CD4-positive, alpha-beta memory T cell (primary cell): Measurements from ENCODE around the gene ANKRD13B. TPM values are rescaled to one million over a fixed set of nuclear protein-coding genes. Genes with fewer than 3 reads are reported as not detected.
"Not testable (repeated sequence)": the region's sequence is repeated elsewhere in the genome, so short reads cannot be mapped to it uniquely, and the experiment has no call there.

ENCODE experiments used
- CTCF ChIA-PET: fragments of 350-600 bp; sonication (Branson Sonifier 250); formaldehyde crosslinking; loops from one replicate; lab custom pipeline; 2021; ENCODE audit warnings: inconsistent platforms; ENCODE audit not compliant: partially characterized antibody; lab: Charles Lee
- POLR2A ChIA-PET: fragments of 350-600 bp; sonication (Branson Sonifier 250); formaldehyde crosslinking; loops from one replicate; lab custom pipeline; 2021; ENCODE audit not compliant: partially characterized antibody; lab: Charles Lee
- DNase-seq, 5 donors: peaks; one replicate each; pipeline versions ENCODE4 v3.0.0 to v3.0.0-alpha.2; 2020 to 2022; ENCODE audit warnings: mixed read lengths in 1 of 5
- H3K27ac ChIP-seq: one replicate; pipeline ENCODE4 v1.7.0; 2013; ENCODE audit warnings: low read depth, low read length
- H3K27me3 ChIP-seq: 2 replicates; pipeline ENCODE4 v1.7.0; 2013; ENCODE audit warnings: mild to moderate bottlenecking, low read length, moderate library complexity; ENCODE audit not compliant: insufficient read depth
- H3K36me3 ChIP-seq: 2 replicates; pipeline ENCODE4 v1.7.0; 2013; ENCODE audit warnings: mild to moderate bottlenecking, low read length, moderate library complexity; ENCODE audit not compliant: insufficient read depth
- H3K4me1 ChIP-seq: 2 replicates; pipeline ENCODE4 v1.7.0; 2013; ENCODE audit warnings: mild to moderate bottlenecking, low read length, moderate library complexity; ENCODE audit not compliant: insufficient read depth
- H3K4me3 ChIP-seq, 2 donors: one replicate each; pipeline ENCODE4 v1.7.0; 2013; ENCODE audit warnings: low read length in 2 of 2, mild to moderate bottlenecking in 1 of 2
- H3K9me3 ChIP-seq, 2 donors: one replicate each; pipeline ENCODE4 v1.7.0; 2013; ENCODE audit warnings: low read length in 2 of 2, control low read depth in 1 of 2; ENCODE audit not compliant: control insufficient read depth in 1 of 2
- H3K27ac Mint-ChIP-seq, 7 donors: one replicate each; pipeline ENCODE4 v1.8.0; 2020 to 2021; ENCODE audit warnings: mixed read lengths in 7 of 7, mild to moderate bottlenecking in 6 of 7, inconsistent platforms in 3 of 7, moderate library complexity in 3 of 7
- H3K27me3 Mint-ChIP-seq, 2 donors: one replicate each; pipeline ENCODE4 v1.8.0; 2020 to 2021; ENCODE audit warnings: mixed read lengths in 2 of 2
- H3K36me3 Mint-ChIP-seq, 2 donors: one replicate each; pipeline ENCODE4 v1.8.0; 2020 to 2021; ENCODE audit warnings: mixed read lengths in 2 of 2, inconsistent platforms in 1 of 2, mild to moderate bottlenecking in 1 of 2
- H3K4me1 Mint-ChIP-seq, 4 donors: one replicate each; pipeline ENCODE4 v1.8.0; 2020 to 2021; ENCODE audit warnings: mixed read lengths in 4 of 4, mild to moderate bottlenecking in 1 of 4
- H3K4me3 Mint-ChIP-seq, 8 donors: one replicate each; pipeline ENCODE4 v1.8.0; 2020 to 2021; ENCODE audit warnings: mixed read lengths in 8 of 8, mild to moderate bottlenecking in 7 of 8, moderate library complexity in 6 of 8, inconsistent platforms in 3 of 8
- H3K9me3 Mint-ChIP-seq, 8 donors: one replicate each; pipeline ENCODE4 v1.8.0; 2020 to 2021; ENCODE audit warnings: mixed read lengths in 8 of 8, mild to moderate bottlenecking in 5 of 8, inconsistent platforms in 3 of 8, moderate library complexity in 1 of 8
- intact Hi-C: fragments of 100-400 bp; cut with micrococcal nuclease; formaldehyde crosslinking; loops from one replicate; pipeline ENCODE4 v1.15.1; 2023
- polyA plus RNA-seq, 2 donors: library from polyadenylated mRNA; unstranded; fragments of 300-500 nt; fragmentation: Illumina TruSeq; gene quantifications; one replicate each; pipeline ENCODE4 v1.2.3, GENCODE V29; 2021
- total RNA-seq, 2 experiments: library from RNA; stranded (reverse); gene quantifications; one replicate each; pipeline ENCODE4 v1.2.3, GENCODE V29; 2021

Gene ANKRD13B
- total and polyA plus RNA-seq, 4 experiments from 2014 or later = 1.3 to 2.3 TPM; not detected in 2

GRCh38 chr17:29648005-29648404 is 55.1 kb downstream of the ANKRD13B start:
- peaks cover 31 to 56% of the 10 kb centered on the region in 2 donors for H3K36me3 Mint-ChIP-seq
- Histone ChIP-seq H3K36me3 (peaks cover 31% of the 10 kb centered on the region), H3K27ac (no peak overlapping the region), H3K4me1 (no peaks in the 10 kb centered on the region), H3K27me3 (no peaks in the 10 kb centered on the region), H3K4me3 (no peak overlapping the region), H3K9me3 (no peaks in the 10 kb centered on the region)
- POLR2A ChIA-PET = interaction anchor here (0.7 kb wide), 1 partner anchor 22 kb away, joined by 3 read pairs; no protein-coding TSS in a partner anchor
- H3K27me3 Mint-ChIP-seq = no peaks in the 10 kb centered on the region
- no peak for DNase-seq
- no peak overlapping the region for H3K4me3 Mint-ChIP-seq
- H3K9me3 Mint-ChIP-seq = no peaks in the 10 kb centered on the region
- intact Hi-C loops = no loop called here
- H3K4me1 Mint-ChIP-seq = peaks cover 0 to 7% (median 2%) of the 10 kb centered on the region in 4 donors
- CTCF ChIA-PET = interaction anchor here (1.1 to 1.6 kb wide), 3 partner anchors 31 to 131 kb away, joined by 3 to 4 read pairs (median 3); no protein-coding TSS in a partner anchor
- H3K27ac Mint-ChIP-seq = peak overlapping the region in 1 of 7 donors; percentile 46

GRCh38 chr17:29649359-29649758 is 56.4 kb downstream of the ANKRD13B start:
- Histone ChIP-seq H3K4me3 (no peak overlapping the region), H3K36me3 (peaks cover 32% of the 10 kb centered on the region), H3K27ac (no peak overlapping the region), H3K27me3 (no peaks in the 10 kb centered on the region), H3K9me3 (no peaks in the 10 kb centered on the region), H3K4me1 (no peaks in the 10 kb centered on the region)
- intact Hi-C loops = no loop called here
- Mint-ChIP-seq H3K9me3 (no peaks in the 10 kb centered on the region), H3K4me1 (peaks cover 0 to 4% (median under 1%) of the 10 kb centered on the region in 4 donors), H3K4me3 (no peak overlapping the region), H3K36me3 (peaks cover 31 to 57% of the 10 kb centered on the region in 2 donors), H3K27ac (peak overlapping the region in 4 of 7 donors; percentile 49 to 79 (median 64)), H3K27me3 (no peaks in the 10 kb centered on the region)
- DNase-seq = no peak
- ChIA-PET POLR2A (interaction anchor here (0.6 kb wide), 1 partner anchor 57 kb away, joined by 3 read pairs; no protein-coding TSS in a partner anchor), CTCF (interaction anchor here (1.6 kb wide), 1 partner anchor 32 kb away, joined by 3 read pairs; no protein-coding TSS in a partner anchor)

GRCh38 chr17:29650396-29650795 is 57.5 kb downstream of the ANKRD13B start:
- H3K36me3 Mint-ChIP-seq = peaks cover 25 to 57% of the 10 kb centered on the region in 2 donors
- H3K27ac Mint-ChIP-seq = peak overlapping the region in 4 of 7 donors; percentile 9 to 74 (median 64)
- Histone ChIP-seq H3K27ac (no peak overlapping the region), H3K27me3 (no peaks in the 10 kb centered on the region), H3K4me3 (no peak overlapping the region), H3K36me3 (peaks cover 39% of the 10 kb centered on the region), H3K4me1 (no peaks in the 10 kb centered on the region), H3K9me3 (no peaks in the 10 kb centered on the region)
- intact Hi-C loops = no loop called here
- no peak for DNase-seq
- ChIA-PET POLR2A (no interaction called here), CTCF (no interaction called here)
- no peaks in the 10 kb centered on the region for H3K27me3 Mint-ChIP-seq
- peaks cover 0 to 2% (median 0%) of the 10 kb centered on the region in 4 donors for H3K4me1 Mint-ChIP-seq
- no peak overlapping the region for H3K4me3 Mint-ChIP-seq
- no peaks in the 10 kb centered on the region for H3K9me3 Mint-ChIP-seq

- H3K4me1 ChIP-seq, H3K9me3 ChIP-seq, H3K27ac Mint-ChIP-seq, H3K4me3 ChIP-seq, H3K27ac ChIP-seq, DNase-seq, intact Hi-C loops, H3K4me1 Mint-ChIP-seq, H3K9me3 Mint-ChIP-seq, H3K27me3 Mint-ChIP-seq, H3K4me3 Mint-ChIP-seq, H3K27me3 ChIP-seq: not testable (repeated sequence)
- H3K36me3 Mint-ChIP-seq = peaks cover 34 to 63% of the 10 kb centered on the region in 2 donors
- ChIA-PET POLR2A (interaction anchor here (1.0 to 1.2 kb wide), 2 partner anchors 9 to 34 kb away, joined by 3 to 4 read pairs; no protein-coding TSS in a partner anchor), CTCF (interaction anchor here (0.7 to 1.2 kb wide), 3 partner anchors 14 to 282 kb away, joined by 3 read pairs; no protein-coding TSS in a partner anchor)
- H3K36me3 ChIP-seq = peaks cover 35% of the 10 kb centered on the region
These were observed 59.0 kb downstream of the ANKRD13B start for GRCh38 chr17:29651913-29652312.

- Histone ChIP-seq H3K9me3 (no peaks in the 10 kb centered on the region), H3K27ac (no peak overlapping the region), H3K36me3 (peaks cover 32% of the 10 kb centered on the region), H3K4me1 (no peaks in the 10 kb centered on the region), H3K4me3 (no peak overlapping the region), H3K27me3 (no peaks in the 10 kb centered on the region)
- DNase-seq = no peak
- Mint-ChIP-seq H3K4me3 (no peak overlapping the region), H3K27ac (peak overlapping the region in 1 of 7 donors; percentile 10), H3K4me1 (peaks cover 0 to 3% (median 0%) of the 10 kb centered on the region in 4 donors), H3K36me3 (peaks cover 31 to 62% of the 10 kb centered on the region in 2 donors), H3K27me3 (no peaks in the 10 kb centered on the region), H3K9me3 (no peaks in the 10 kb centered on the region)
- intact Hi-C loops = no loop called here
- ChIA-PET POLR2A (interaction anchor here (1.2 to 1.4 kb wide), 2 partner anchors 10 to 35 kb away, joined by 3 read pairs; no protein-coding TSS in a partner anchor), CTCF (interaction anchor here (0.9 to 1.3 kb wide), 5 partner anchors 35 to 126 kb away, joined by 3 to 5 read pairs (median 3); no protein-coding TSS in a partner anchor)
These were observed 60.0 kb downstream of the ANKRD13B start for GRCh38 chr17:29652976-29653375.

- H3K4me1 ChIP-seq = peaks cover 2% of the 10 kb centered on the region
- H3K27me3 Mint-ChIP-seq = no peaks in the 10 kb centered on the region
- peaks cover 28 to 58% of the 10 kb centered on the region in 2 donors for H3K36me3 Mint-ChIP-seq
- POLR2A ChIA-PET = interaction anchor here (1.0 to 1.4 kb wide), 2 partner anchors 11 to 38 kb away, joined by 3 read pairs; no protein-coding TSS in a partner anchor
- no peak overlapping the region for H3K4me3 ChIP-seq
- peaks cover 25% of the 10 kb centered on the region for H3K36me3 ChIP-seq
- DNase-seq = no peak
- H3K4me1 Mint-ChIP-seq = peaks cover 0 to 4% (median 2%) of the 10 kb centered on the region in 4 donors
- no peaks in the 10 kb centered on the region for H3K9me3 ChIP-seq
- intact Hi-C loops = no loop called here
- no peak overlapping the region for H3K27ac ChIP-seq
- H3K27ac Mint-ChIP-seq = peak overlapping the region in 3 of 7 donors; percentile 15 to 68 (median 37)
- no peaks in the 10 kb centered on the region for H3K27me3 ChIP-seq
- no peaks in the 10 kb centered on the region for H3K9me3 Mint-ChIP-seq
- CTCF ChIA-PET = interaction anchor here (0.7 to 3.3 kb wide), 10 partner anchors 9 to 125 kb away, joined by 3 to 10 read pairs (median 4); no protein-coding TSS in a partner anchor
- no peak overlapping the region for H3K4me3 Mint-ChIP-seq
These were observed 61.2 kb downstream of the ANKRD13B start for GRCh38 chr17:29653995-29654714.

- no peak overlapping the region for H3K27ac ChIP-seq
- H3K9me3 Mint-ChIP-seq = no peaks in the 10 kb centered on the region
- POLR2A ChIA-PET = interaction anchor here (1.0 kb wide), 1 partner anchor 39 kb away, joined by 3 read pairs; no protein-coding TSS in a partner anchor
- CTCF ChIA-PET = interaction anchor here (1.0 to 3.3 kb wide), 6 partner anchors 7 to 119 kb away, joined by 3 to 10 read pairs (median 5); no protein-coding TSS in a partner anchor
- intact Hi-C loops = no loop called here
- H3K27ac Mint-ChIP-seq = peak overlapping the region in 2 of 7 donors; percentile 47 to 49
- peaks cover 6% of the 10 kb centered on the region for H3K4me1 ChIP-seq
- peaks cover 19 to 49% of the 10 kb centered on the region in 2 donors for H3K36me3 Mint-ChIP-seq
- no peaks in the 10 kb centered on the region for H3K27me3 ChIP-seq
- DNase-seq = no peak
- no peak overlapping the region for H3K4me3 Mint-ChIP-seq
- H3K4me3 ChIP-seq = no peak overlapping the region
- H3K4me1 Mint-ChIP-seq = peaks cover 4 to 7% (median 4%) of the 10 kb centered on the region in 4 donors
- H3K9me3 ChIP-seq = no peaks in the 10 kb centered on the region
- H3K36me3 ChIP-seq = peaks cover 25% of the 10 kb centered on the region
- H3K27me3 Mint-ChIP-seq = no peaks in the 10 kb centered on the region
These were observed 62.4 kb downstream of the ANKRD13B start for GRCh38 chr17:29655323-29655722.
